Kidney epithelial cell (primary cell): ENCODE data around the gene PLXNB3. TPM values are rescaled to one million over a fixed set of nuclear protein-coding genes. Genes with fewer than 3 reads are reported as not detected.

Experiments used
- DNase-seq: peaks from one replicate; pipeline ENCODE4 v3.0.0-alpha.2; 2010; ENCODE audit warnings: low read depth
- H3K27me3 ChIP-seq: 2 replicates; pipeline ENCODE4 v1.6.0; 2011; ENCODE audit warnings: low read length; ENCODE audit not compliant: control insufficient read depth, insufficient read depth
- H3K36me3 ChIP-seq: 2 replicates; pipeline ENCODE4 v1.5.1; 2011; ENCODE audit warnings: low read length; ENCODE audit not compliant: control insufficient read depth, insufficient read depth
- H3K4me3 ChIP-seq: 2 replicates; pipeline ENCODE4 v1.5.1; 2011; ENCODE audit warnings: low read depth, mild to moderate bottlenecking, control low read depth, low read length
- total RNA-seq: library from RNA; depleted of rRNA; stranded (reverse); fragments of >200 nt; gene quantifications from 2 replicates; pipeline ENCODE4 v1.2.3, GENCODE V29; 2015
- TF ChIP-seq, protein P1 (sequence below): IDR thresholded peaks from 2 replicates; pipeline ENCODE4 v1.5.1; 2011; ENCODE audit warnings: mild to moderate bottlenecking, moderate library complexity, low read length, control low read depth, inconsistent platforms; ENCODE audit not compliant: insufficient read depth, poor library complexity, severe bottlenecking

The PLXNB3 gene
- total RNA-seq, 1 donor from 2014 or later, result 3.6 TPM

DNA sequence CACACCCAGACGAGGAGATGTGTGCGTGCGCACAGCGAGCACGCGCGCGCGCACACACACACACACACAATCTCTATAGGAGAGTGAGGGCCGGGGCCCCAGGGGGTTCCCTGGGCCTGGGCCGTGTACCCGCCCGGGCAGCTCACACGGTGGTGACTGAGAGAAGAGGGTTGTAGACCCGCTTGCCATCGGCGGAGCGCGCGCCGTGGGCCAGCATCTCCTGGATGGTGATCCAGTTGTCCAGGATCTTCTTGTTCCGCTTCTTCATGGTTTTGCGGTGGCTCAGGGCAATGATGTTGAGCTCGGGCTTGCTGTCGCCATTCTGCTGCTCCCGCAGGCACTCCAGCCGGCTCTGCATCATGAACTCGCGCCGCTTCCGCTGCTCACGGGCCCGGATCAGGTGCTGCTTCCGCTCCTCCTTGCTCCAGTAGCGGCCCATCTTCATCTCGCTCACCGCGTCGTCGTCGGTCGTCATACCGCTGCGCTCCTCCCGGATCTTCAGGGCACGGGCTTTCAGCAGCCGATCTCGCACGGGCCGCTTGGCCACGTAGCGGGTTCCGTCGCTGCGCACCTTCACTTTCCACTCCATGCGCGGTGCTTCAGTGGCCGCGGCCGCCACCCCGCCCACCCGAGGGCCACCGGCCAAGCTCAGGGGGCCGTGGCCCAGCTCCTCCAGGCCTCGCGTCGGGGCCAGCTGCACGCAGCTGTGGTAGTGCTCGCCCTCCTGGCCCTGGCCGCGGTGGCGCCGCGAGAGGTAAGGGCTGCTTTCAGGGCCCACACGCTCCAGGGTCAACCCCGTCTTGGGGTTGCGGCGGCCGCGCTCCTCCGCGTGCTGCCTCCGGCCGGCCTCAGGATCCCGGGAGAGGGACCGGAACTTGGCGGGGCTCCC lies 39.4 kb downstream of the PLXNB3 start:
- TF ChIP-seq, protein P1, sequence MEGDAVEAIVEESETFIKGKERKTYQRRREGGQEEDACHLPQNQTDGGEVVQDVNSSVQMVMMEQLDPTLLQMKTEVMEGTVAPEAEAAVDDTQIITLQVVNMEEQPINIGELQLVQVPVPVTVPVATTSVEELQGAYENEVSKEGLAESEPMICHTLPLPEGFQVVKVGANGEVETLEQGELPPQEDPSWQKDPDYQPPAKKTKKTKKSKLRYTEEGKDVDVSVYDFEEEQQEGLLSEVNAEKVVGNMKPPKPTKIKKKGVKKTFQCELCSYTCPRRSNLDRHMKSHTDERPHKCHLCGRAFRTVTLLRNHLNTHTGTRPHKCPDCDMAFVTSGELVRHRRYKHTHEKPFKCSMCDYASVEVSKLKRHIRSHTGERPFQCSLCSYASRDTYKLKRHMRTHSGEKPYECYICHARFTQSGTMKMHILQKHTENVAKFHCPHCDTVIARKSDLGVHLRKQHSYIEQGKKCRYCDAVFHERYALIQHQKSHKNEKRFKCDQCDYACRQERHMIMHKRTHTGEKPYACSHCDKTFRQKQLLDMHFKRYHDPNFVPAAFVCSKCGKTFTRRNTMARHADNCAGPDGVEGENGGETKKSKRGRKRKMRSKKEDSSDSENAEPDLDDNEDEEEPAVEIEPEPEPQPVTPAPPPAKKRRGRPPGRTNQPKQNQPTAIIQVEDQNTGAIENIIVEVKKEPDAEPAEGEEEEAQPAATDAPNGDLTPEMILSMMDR, result no peak
- DNase-seq, result no peak
- Histone ChIP-seq H3K4me3 (no peak overlapping the region), H3K36me3 (no peaks in the 10 kb centered on the region), H3K27me3 (no peaks in the 10 kb centered on the region)

DNA sequence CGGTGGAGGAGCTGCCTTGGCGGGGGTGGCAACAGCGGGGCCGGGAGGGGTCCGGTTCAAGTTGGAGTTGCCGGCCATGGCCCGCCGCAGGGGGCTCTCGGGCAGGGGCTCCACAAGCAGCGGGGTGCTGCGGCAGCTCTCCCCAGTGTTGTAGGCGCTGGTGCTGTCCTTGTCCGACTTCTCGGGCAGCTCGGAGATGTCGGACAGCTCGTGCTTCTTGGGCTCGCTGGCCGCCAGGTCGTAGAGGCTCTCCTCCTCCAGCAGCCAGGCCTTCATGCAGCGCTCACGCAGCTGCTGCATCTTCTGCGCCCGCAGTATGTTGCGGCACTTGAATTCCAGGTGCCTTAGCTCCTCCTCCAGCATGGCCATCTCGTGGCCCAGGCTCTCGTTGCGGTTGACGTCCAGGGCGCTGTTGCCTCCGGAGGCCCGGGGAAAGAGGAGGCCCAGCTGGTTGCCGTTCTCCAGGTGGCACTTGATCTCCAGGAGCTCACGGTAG lies 40.1 kb downstream of the PLXNB3 start:
- no peak overlapping the region for H3K4me3 ChIP-seq
- TF ChIP-seq, protein P1, result no peak

DNA sequence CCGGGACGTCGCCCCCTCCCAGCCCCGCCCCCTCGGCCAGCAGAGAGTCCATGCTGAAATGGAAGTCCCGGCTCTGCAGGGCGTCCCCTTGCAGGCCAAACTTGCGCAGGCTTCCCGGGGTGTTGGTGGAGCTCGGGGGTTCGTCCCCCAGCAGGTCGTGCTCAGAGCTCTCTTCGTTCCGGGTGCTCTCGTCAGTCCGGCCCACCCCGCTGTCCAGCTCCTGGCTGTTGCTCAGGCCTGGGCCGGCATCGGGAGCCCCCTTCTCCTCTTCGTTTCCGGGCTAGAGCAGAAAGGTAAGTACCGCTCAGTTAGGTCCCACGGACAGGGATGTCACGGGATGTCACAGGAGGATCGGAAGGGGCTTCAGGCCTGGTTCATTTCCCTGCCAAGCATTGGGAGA lies 40.6 kb downstream of the PLXNB3 start:
- TF ChIP-seq, protein P1, result no peak
- H3K36me3 ChIP-seq, result no peaks in the 10 kb centered on the region
- H3K27me3 ChIP-seq, result no peaks in the 10 kb centered on the region
- no peak overlapping the region for H3K4me3 ChIP-seq
- no peak for DNase-seq

More for the DNA sequence above, 40.1 kb downstream of the PLXNB3 start:
- no peaks in the 10 kb centered on the region for H3K36me3 ChIP-seq
- no peaks in the 10 kb centered on the region for H3K27me3 ChIP-seq
- DNase-seq, result no peak

DNA sequence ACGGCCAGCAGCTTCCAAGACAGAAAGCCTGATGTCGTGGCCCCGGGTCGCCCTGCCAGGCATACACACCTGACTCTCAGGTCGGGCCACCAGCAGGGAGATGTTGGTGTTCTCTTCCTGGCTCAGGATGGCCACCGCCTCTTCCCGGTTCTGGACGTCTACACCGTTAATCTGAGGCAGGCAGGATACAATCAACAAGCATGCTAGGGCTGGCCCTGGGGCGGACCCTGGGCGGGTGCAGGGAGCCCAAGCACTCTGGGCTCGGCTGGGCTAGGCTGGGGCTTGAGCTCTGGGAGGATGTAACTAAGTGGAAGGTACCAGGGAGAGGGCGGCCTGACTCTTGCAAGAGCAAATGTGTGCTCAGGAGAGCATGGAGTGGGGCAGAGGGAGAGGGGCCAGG lies 41.4 kb downstream of the PLXNB3 start:
- TF ChIP-seq, protein P1, result no peak
- DNase-seq, result no peak
- Histone ChIP-seq H3K36me3 (no peaks in the 10 kb centered on the region), H3K27me3 (no peaks in the 10 kb centered on the region), H3K4me3 (no peak overlapping the region)

DNA sequence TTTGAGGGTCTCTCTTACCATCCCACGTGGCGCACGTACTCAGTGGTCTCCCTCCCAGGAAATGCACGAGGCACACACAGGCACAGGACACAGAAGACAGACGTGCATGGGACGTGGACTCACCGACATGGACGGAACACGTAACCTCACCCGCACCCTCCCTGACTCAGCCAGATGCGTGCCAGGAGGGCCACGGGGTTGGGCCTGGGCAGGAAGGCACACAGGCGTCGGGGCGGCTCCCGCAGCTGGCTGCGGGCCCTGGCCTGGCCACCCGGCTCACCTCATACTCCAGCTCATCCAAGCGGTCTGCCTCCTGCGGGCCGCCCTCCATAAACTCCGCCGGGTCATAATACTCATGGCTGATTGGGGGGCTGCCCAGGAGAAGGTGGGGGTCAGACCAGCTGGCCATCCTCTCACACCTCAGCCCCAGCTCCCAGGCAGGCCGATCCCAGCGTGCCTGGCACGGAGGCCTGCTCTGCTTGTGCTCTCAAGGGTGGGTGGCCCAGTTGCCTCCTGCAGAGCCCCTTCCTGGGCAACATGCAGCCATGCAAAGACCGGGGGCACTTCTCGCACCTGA lies 43.0 kb downstream of the PLXNB3 start:
- no peaks in the 10 kb centered on the region for H3K27me3 ChIP-seq
- DNase-seq, result no peak

More for the DNA sequence above, 43.0 kb downstream of the PLXNB3 start:
- H3K36me3 ChIP-seq, result no peaks in the 10 kb centered on the region
- H3K4me3 ChIP-seq, result no peak overlapping the region
- TF ChIP-seq, protein P1, result no peak
